Bronchial epithelial cell (primary cell): ENCODE data around the gene CBR3. TPM values are rescaled to one million over a fixed set of nuclear protein-coding genes. Genes with fewer than 3 reads are reported as not detected.

ENCODE experiments used
- DNase-seq: peaks from one replicate; pipeline ENCODE4 v3.0.0-alpha.2; 2010; ENCODE audit warnings: low read depth
- FAIRE-seq: peaks from 2 replicates; lab custom pipeline; 2011; peaks lifted over from hg19 to GRCh38; lab: Jason Lieb, UNC
- H3K27me3 ChIP-seq: 2 replicates; pipeline ENCODE4 v1.5.1; 2011; ENCODE audit warnings: low read length; ENCODE audit not compliant: control insufficient read depth, insufficient read depth
- H3K36me3 ChIP-seq: 2 replicates; pipeline ENCODE4 v1.5.1; 2011; ENCODE audit warnings: low read length; ENCODE audit not compliant: control insufficient read depth, insufficient read depth
- H3K4me3 ChIP-seq: 2 replicates; pipeline ENCODE4 v1.5.1; 2011; ENCODE audit warnings: mild to moderate bottlenecking, low read depth, low read length, control low read depth
- CTCF ChIP-seq: IDR thresholded peaks from 2 replicates; pipeline ENCODE4 v1.5.1; 2011; ENCODE audit warnings: mild to moderate bottlenecking, moderate library complexity, low read length, control low read depth, inconsistent platforms; ENCODE audit not compliant: insufficient read depth, severe bottlenecking
- total RNA-seq: library from RNA; depleted of rRNA; stranded (reverse); fragments of >200 nt; gene quantifications from 2 replicates; pipeline ENCODE4 v1.2.1, GENCODE V29; 2014

CBR3 gene
- total RNA-seq, 1 donor from 2014 or later: 0.26 TPM

DNA sequence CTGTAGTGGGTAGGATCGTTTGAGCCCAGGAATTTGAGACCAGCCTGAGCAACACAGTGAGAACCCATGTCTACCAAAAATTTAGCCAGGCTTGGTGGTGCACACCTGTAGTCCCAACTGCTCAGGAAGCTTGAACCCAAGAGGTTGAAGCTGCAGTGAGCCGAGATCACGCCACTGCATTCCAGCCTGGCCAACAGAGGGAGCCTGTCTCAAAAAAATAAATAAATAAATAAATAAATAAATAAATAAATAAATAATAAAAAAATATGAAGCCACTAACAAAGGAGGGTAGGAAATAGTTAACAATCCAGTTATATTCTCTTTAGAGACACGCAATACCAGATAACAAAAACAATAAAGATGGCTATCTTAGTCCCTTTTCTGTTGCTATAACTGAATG lies 11.9 kb upstream of the CBR3 start:
- no peak for FAIRE-seq
- peak; percentile 47 for TF ChIP-seq CTCF
- no peaks in the 10 kb centered on the region for H3K27me3 ChIP-seq
- DNase-seq: no peak
- no peak overlapping the region for H3K4me3 ChIP-seq
- no peaks in the 10 kb centered on the region for H3K36me3 ChIP-seq

GRCh38 chr21:36124395-36124794 lies 10.5 kb upstream of the CBR3 start:
- FAIRE-seq: no peak
- DNase-seq: no peak
- no peak for TF ChIP-seq CTCF
- Histone ChIP-seq H3K4me3 (no peak overlapping the region), H3K27me3 (no peaks in the 10 kb centered on the region), H3K36me3 (no peaks in the 10 kb centered on the region)

DNA sequence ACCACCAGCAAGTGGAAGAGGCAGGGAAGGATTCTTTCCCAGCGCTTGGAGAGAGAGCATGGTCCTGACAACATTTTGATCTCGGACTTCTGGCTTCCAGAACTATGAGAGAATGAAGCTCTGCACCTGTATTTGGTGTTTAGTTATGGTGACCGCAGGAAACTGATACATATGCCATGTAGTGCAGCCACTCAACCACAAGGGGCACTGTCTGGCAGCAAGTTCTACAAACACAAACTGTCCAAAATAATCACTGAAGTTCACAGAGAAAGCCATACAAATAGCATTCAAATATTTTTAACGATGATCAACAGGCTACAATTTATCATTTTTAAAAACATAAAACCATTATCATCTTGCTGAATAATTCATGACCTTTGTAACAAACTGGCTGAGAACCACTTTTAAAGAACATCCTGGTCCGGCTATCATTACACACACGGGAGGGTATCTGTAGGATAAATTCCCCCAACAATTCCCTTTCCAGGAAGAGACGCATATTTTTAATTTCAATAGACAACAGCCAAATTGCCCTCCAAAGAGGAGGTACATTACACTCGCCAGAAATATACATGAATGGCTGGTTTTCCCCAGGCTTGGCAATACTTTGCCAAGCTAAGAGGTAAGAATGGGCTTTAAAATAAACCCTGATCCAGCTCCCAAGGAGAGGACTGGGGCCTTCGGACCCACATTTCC lies 9.2 kb upstream of the CBR3 start:
- peak; percentile 86 for TF ChIP-seq CTCF
- H3K4me3 ChIP-seq: no peak overlapping the region
- peak; percentile 66 for DNase-seq
- H3K27me3 ChIP-seq: no peaks in the 10 kb centered on the region
- H3K36me3 ChIP-seq: no peaks in the 10 kb centered on the region
- no peak for FAIRE-seq

DNA sequence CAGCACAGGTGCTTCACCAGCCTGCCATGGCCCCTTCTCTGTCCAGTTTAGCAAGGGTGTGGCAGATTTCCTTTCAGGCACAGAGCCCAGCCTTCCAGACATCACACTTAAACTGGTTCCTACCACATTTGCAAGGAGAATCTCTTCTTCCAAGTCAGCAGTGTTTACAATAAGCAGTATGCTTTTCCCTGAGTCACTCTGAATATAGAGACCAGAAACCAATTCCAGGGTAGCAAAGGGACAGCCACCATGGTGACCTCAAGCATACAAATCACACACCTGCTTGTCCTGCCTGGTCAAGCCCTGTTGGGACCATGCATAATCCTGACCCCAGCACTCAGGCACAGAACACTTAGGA lies 8.7 kb upstream of the CBR3 start:
- no peak for FAIRE-seq
- peak; percentile 78 for DNase-seq
- no peaks in the 10 kb centered on the region for H3K27me3 ChIP-seq
- no peak overlapping the region for H3K4me3 ChIP-seq
- no peak for TF ChIP-seq CTCF
- H3K36me3 ChIP-seq: no peaks in the 10 kb centered on the region

DNA sequence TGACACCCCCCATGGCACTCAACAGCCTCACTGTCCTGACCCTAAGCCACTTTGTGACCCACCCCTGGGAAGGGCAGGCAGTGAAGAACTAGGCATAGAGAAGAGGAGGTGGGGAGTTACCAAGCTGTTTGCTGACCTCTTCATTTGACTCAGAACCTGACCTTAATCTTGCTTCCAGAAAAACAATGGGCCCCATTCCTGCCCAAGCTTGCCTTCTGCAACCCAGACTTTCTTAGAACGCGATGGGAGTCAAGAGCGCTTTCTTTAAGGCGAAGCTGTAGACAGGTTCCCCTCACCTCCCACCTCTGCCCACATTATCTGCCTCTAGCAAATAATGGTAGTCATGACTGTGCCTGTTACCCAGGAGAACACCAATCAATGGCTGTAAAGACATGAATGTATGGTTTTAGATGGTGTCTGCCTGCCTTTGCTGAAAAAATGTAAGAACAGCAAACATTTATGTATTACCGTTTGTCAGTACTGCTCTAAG lies 8.2 kb upstream of the CBR3 start:
- TF ChIP-seq CTCF: no peak
- DNase-seq: peak; percentile 90
- no peak overlapping the region for H3K4me3 ChIP-seq
- no peaks in the 10 kb centered on the region for H3K36me3 ChIP-seq
- no peaks in the 10 kb centered on the region for H3K27me3 ChIP-seq
- no peak for FAIRE-seq
